NCI-H2227 (cell line): ENCODE measurements around the gene MIER2.
A peak's percentile ranks its signal among the peaks of the same experiment; 100 is the strongest.

Experiments used
- DNase-seq: peaks from one replicate; lab custom pipeline; 2025; ENCODE audit not compliant: unreplicated experiment; lab: John Stamatoyannopoulos, UW

Gene MIER2

GRCh38 chr19:310781-311496 lies 33.7 kb downstream of the MIER2 start:
- DNase-seq, result no peak

- no peak for DNase-seq
Measured at GRCh38 chr19:310141-310651, 34.4 kb downstream of the MIER2 start.

GRCh38 chr19:309206-309565 lies 35.4 kb downstream of the MIER2 start:
- no peak for DNase-seq

GRCh38 chr19:308471-309205 lies 36.0 kb downstream of the MIER2 start:
- no peak for DNase-seq

GRCh38 chr19:307793-308420 lies 36.7 kb downstream of the MIER2 start:
- no peak for DNase-seq

GRCh38 chr19:307111-307531 lies 37.5 kb downstream of the MIER2 start:
- DNase-seq, result no peak

GRCh38 chr19:306151-306900 lies 38.3 kb downstream of the MIER2 start:
- DNase-seq, result no peak

GRCh38 chr19:305240-306150 lies 39.1 kb downstream of the MIER2 start:
- no peak for DNase-seq

GRCh38 chr19:296476-297225 lies 47.9 kb downstream of the MIER2 start:
- no peak for DNase-seq

GRCh38 chr19:295687-296370 lies 48.8 kb downstream of the MIER2 start:
- DNase-seq, result no peak

- DNase-seq, result peak; percentile 50
Measured at GRCh38 chr19:294946-295686, 49.5 kb downstream of the MIER2 start.

- DNase-seq, result no peak
Measured at GRCh38 chr19:294341-294945, 50.2 kb downstream of the MIER2 start.

- DNase-seq, result no peak
Measured at GRCh38 chr19:293436-294110, 51.0 kb downstream of the MIER2 start.

GRCh38 chr19:292951-293350 lies 51.6 kb downstream of the MIER2 start:
- DNase-seq, result no peak

GRCh38 chr19:292281-292884 lies 52.2 kb downstream of the MIER2 start:
- no peak for DNase-seq

- DNase-seq, result peak; percentile 10
Measured at GRCh38 chr19:291561-292280, 52.9 kb downstream of the MIER2 start.
